GM12878 (cell line): ENCODE data around the gene MMP14. TPM values are rescaled to one million over a fixed set of nuclear protein-coding genes. Genes with fewer than 3 reads are reported as not detected.

Source experiments
- BMI1 ChIP-seq: fragments of 450-650 bp; IDR thresholded peaks from 2 replicates; pipeline ENCODE4 v1.6.1; 2016; ENCODE audit warnings: mild to moderate bottlenecking, moderate library complexity, borderline replicate concordance
- CHD1 ChIP-seq: IDR thresholded peaks from 2 replicates; pipeline ENCODE4 v1.6.1; 2012; ENCODE audit warnings: low read depth, low read length, improper control_type of control experiment
- CTCF ChIP-seq, 3 experiments: IDR thresholded peaks in 2 of 3; conservative IDR thresholded peaks in 1 of 3; 2 replicates each; pipeline ENCODE4 v1.5.1; 2011; ENCODE audit warnings: low read depth in 3 of 3, low read length in 3 of 3, mild to moderate bottlenecking in 3 of 3, control low read depth in 2 of 3, moderate library complexity in 2 of 3, inconsistent platforms in 1 of 3, mixed read lengths in 1 of 3; ENCODE audit not compliant: control insufficient read depth in 2 of 3, insufficient read depth in 1 of 3; ENCODE audit errors: extremely low read depth in 1 of 3
- E4F1 ChIP-seq: fragments of 450-650 bp; IDR thresholded peaks from 2 replicates; pipeline ENCODE4 v1.6.1; 2018; ENCODE audit warnings: borderline replicate concordance, mild to moderate bottlenecking; ENCODE audit not compliant: partially characterized antibody
- EED ChIP-seq: sonication (generic); IDR thresholded peaks from 2 replicates; pipeline ENCODE4 v1.6.1; 2016; ENCODE audit warnings: antibody characterized with exemption, low read depth
- FOXM1 ChIP-seq: IDR thresholded peaks from 2 replicates; pipeline ENCODE4 v1.6.1; 2012; ENCODE audit warnings: low read depth, mild to moderate bottlenecking, inconsistent platforms, low read length, moderate library complexity
- HDGF ChIP-seq: fragments of 450-650 bp; IDR thresholded peaks from 2 replicates; pipeline ENCODE4 v1.6.1; 2016; ENCODE audit warnings: antibody characterized with exemption
- MAX ChIP-seq: IDR thresholded peaks from 2 replicates; pipeline ENCODE4 v1.6.1; 2012; ENCODE audit warnings: low read depth, low read length, improper control_type of control experiment
- MEF2A ChIP-seq: IDR thresholded peaks from 2 replicates; pipeline ENCODE4 v1.6.1; 2011; ENCODE audit warnings: low read depth, mild to moderate bottlenecking, low read length, moderate library complexity; ENCODE audit not compliant: insufficient read depth
- MTA3 ChIP-seq: IDR thresholded peaks from 2 replicates; pipeline ENCODE4 v1.6.1; 2012; ENCODE audit warnings: low read length, inconsistent platforms, borderline replicate concordance
- MYB ChIP-seq: fragments of 150-350 bp; IDR thresholded peaks from 2 replicates; pipeline ENCODE4 v1.6.1; 2014; ENCODE audit warnings: mild to moderate bottlenecking, low read depth, low read length, borderline replicate concordance
- NFIC ChIP-seq: IDR thresholded peaks from 2 replicates; pipeline ENCODE4 v1.6.1; 2012; ENCODE audit warnings: low read depth, mild to moderate bottlenecking, inconsistent platforms, low read length, moderate library complexity
- NFYB ChIP-seq: IDR thresholded peaks from 2 replicates; pipeline ENCODE4 v1.6.1; 2011; ENCODE audit warnings: low read depth, mild to moderate bottlenecking, low read length, improper control_type of control experiment, moderate library complexity; ENCODE audit not compliant: insufficient read depth
- NKRF ChIP-seq: fragments of 450-650 bp; conservative IDR thresholded peaks from 2 replicates; pipeline ENCODE4 v1.6.1; 2017; ENCODE audit warnings: mild to moderate bottlenecking, moderate library complexity
- POU2F2 ChIP-seq: IDR thresholded peaks from 3 replicates; pipeline ENCODE4 v1.6.1; 2011; ENCODE audit warnings: low read depth, mild to moderate bottlenecking, low read length, borderline replicate concordance
- SMC3 ChIP-seq: IDR thresholded peaks from 2 replicates; pipeline ENCODE4 v1.6.1; 2011; ENCODE audit warnings: low read length, improper control_type of control experiment, borderline replicate concordance
- TCF7 ChIP-seq: IDR thresholded peaks from 2 replicates; pipeline ENCODE4 v1.6.1; 2014; ENCODE audit warnings: antibody characterized with exemption, borderline replicate concordance
- ZBTB33 ChIP-seq: fragments of 450-650 bp; IDR thresholded peaks from 2 replicates; pipeline ENCODE4 v1.6.1; 2017; ENCODE audit warnings: mild to moderate bottlenecking
- ZNF217 ChIP-seq: fragments of 450-650 bp; IDR thresholded peaks from 2 replicates; pipeline ENCODE4 v1.6.1; 2017; ENCODE audit warnings: antibody characterized with exemption, mild to moderate bottlenecking
- ZNF384 ChIP-seq: IDR thresholded peaks from 2 replicates; pipeline ENCODE4 v1.6.1; 2012; ENCODE audit warnings: low read depth, mild to moderate bottlenecking, low read length, improper control_type of control experiment, borderline replicate concordance
- polyA plus RNA-seq, 11 experiments: library from polyadenylated mRNA; depleted of rRNA in 4 of 11; unstranded in 6 of 11; stranded (reverse) in 5 of 11; fragments of >200 nt; fragmentation: Nextera tagmentation in 4 of 11; fragmentation: Illumina TruSeq in 1 of 11; extraction: Ambion mirVana in 4 of 11; extraction: Trizol in 1 of 11; gene quantifications; 1 replicate in 1 of 11; 2 replicates in 10 of 11; pipeline versions ENCODE4 v1.2.1 to v1.2.3, GENCODE V29; 2011 to 2016; ENCODE audit warnings: inconsistent platforms in 2 of 11, missing spikeins in 2 of 11, low read depth in 1 of 11
- total RNA-seq, 4 experiments: library from RNA; depleted of rRNA in 3 of 4; stranded (reverse); fragments of >200 nt in 3 of 4; fragmentation: Illumina TruSeq in 1 of 4; extraction: Trizol in 1 of 4; gene quantifications; 2 replicates each; pipeline versions ENCODE4 v1.2.1 to v1.2.3, GENCODE V29; 2013 to 2021

Gene MMP14
- total and polyA plus RNA-seq, 10 of the 15 experiments (the other 5 are each of a cell fraction or from before 2014, with no cell fraction given) = 0.31 to 1.9 (median 0.70) TPM; not detected in 2

GRCh38 chr14:22802860-22803686 is 33.3 kb upstream of the MMP14 start (continued):
- TF ChIP-seq NKRF (0 out of 2 replicates have a peak, but pooled peaks have one; percentile 56), ZBTB33 (no peak), TCF7 (peak; percentile 23), MTA3 (no peak), HDGF (peak; percentile 84; the same call in 1 of the 2 replicates), MAX (no peak), FOXM1 (peak; percentile 78), CTCF (IDR thresholded peaks at IDR 0.05 in 2 of 3, conservative IDR thresholded peaks at IDR 0.05 in 1 of 3; ENCODE audit: control insufficient read depth in 2 of 3, extremely low read depth in 1 of 3, insufficient read depth in 1 of 3, low read depth in 3 of 3, low read length in 3 of 3) (no peak), EED (peak; percentile 86), ZNF217 (peak; percentile 96), NFIC (peak; percentile 85), SMC3 (no peak; the same call in 1 of the 2 replicates), POU2F2 (0 out of 3 replicates have a peak, but pooled peaks have one; percentile 9), ZNF384 (peak; percentile 85), MEF2A (peak; percentile 68; the same call in 1 of the 2 replicates), MYB (no peak), E4F1 (peak; percentile 45), NFYB (no peak), BMI1 (peak; percentile 11; the same call in 1 of the 2 replicates), CHD1 (no peak)
